HepG2 (cell line): ENCODE data around the gene PTGES. TPM values are rescaled to one million over a fixed set of nuclear protein-coding genes. Genes with fewer than 3 reads are reported as not detected.

ENCODE experiments used
- ATAC-seq: fragments of 200-7000 bp; cut with Tn5 transposase; 3 replicates; pipeline ENCODE4 v1.9.1; 2020; ENCODE audit warnings: mild to moderate bottlenecking, moderate library complexity
- BruUV-seq: library from RNA; stranded (reverse); fragments of 400-500 nt; replicated peaks from 2 replicates; lab custom pipeline; 2021; lab: Mats Ljungman, UMichigan
- CTCF ChIA-PET: fragments of 300-600 bp; formaldehyde crosslinking; extraction: SDS; loops from one replicate; lab custom pipeline; 2021; ENCODE audit warnings: low total read pairs, inconsistent platforms, low intra/inter-chr PET ratio; lab: Yijun Ruan, JAX
- POLR2A ChIA-PET: fragments of 350-600 bp; sonication (Branson Sonifier 250); formaldehyde crosslinking; loops from one replicate; lab custom pipeline; 2020; ENCODE audit warnings: antibody characterized with exemption, inconsistent platforms; lab: Yijun Ruan, JAX
- DNase-seq: peaks from one replicate; pipeline ENCODE4 v3.0.0-alpha.2; 2015; ENCODE audit warnings: low spot score
- FAIRE-seq: peaks from 3 replicates; lab custom pipeline; 2011; peaks lifted over from hg19 to GRCh38; lab: Jason Lieb, UNC
- H2AFZ ChIP-seq: one replicate; pipeline ENCODE4 v1.6.1; 2011; ENCODE audit warnings: low read length, inconsistent platforms
- H3K27ac ChIP-seq: fragments of 300-600 bp; 3 replicates; pipeline ENCODE4 v1.8.0; 2011; ENCODE audit warnings: mixed run types, mild to moderate bottlenecking, mixed read lengths, low read length, inconsistent platforms; ENCODE audit not compliant: insufficient read depth; ENCODE audit errors: extremely low read length
- H3K27me3 ChIP-seq, 2 experiments: fragments of 200-600 bp in 1 of 2; 2 replicates in 1 of 2; 3 replicates in 1 of 2; pipeline versions ENCODE4 v1.6.0 to v1.8.0; 2011; ENCODE audit warnings: low read length in 2 of 2, mild to moderate bottlenecking in 2 of 2, moderate library complexity in 2 of 2, inconsistent platforms in 1 of 2; ENCODE audit not compliant: insufficient read depth in 2 of 2, control insufficient read depth in 1 of 2
- H3K36me3 ChIP-seq, 2 experiments: fragments of 200-600 bp in 1 of 2; replicated peaks in 1 of 2; 2 replicates in 1 of 2; 3 replicates in 1 of 2; pipeline versions ENCODE4 v1.5.1 to v1.8.0; 2011; ENCODE audit warnings: low read length in 2 of 2, inconsistent platforms in 1 of 2; ENCODE audit not compliant: insufficient read depth in 2 of 2, control insufficient read depth in 1 of 2
- H3K4me1 ChIP-seq: 2 replicates; pipeline ENCODE4 v1.5.1; 2012; ENCODE audit warnings: low read length, inconsistent platforms; ENCODE audit not compliant: insufficient read depth
- H3K4me2 ChIP-seq: 2 replicates; pipeline ENCODE4 v1.6.0; 2011; ENCODE audit warnings: low read depth, low read length, inconsistent platforms
- H3K4me3 ChIP-seq, 3 experiments: fragments of 200-600 bp in 1 of 3; sonication (generic), shearing (Covaris generic) in 1 of 3; replicated peaks in 1 of 3; 2 replicates each; pipeline ENCODE4 v1.5.1; 2011 to 2016; ENCODE audit warnings: low read length in 3 of 3, inconsistent platforms in 2 of 3, low read depth in 2 of 3, mild to moderate bottlenecking in 2 of 3, control low read depth in 1 of 3, mixed read lengths in 1 of 3; ENCODE audit not compliant: insufficient read depth in 1 of 3
- H3K79me2 ChIP-seq: one replicate; pipeline ENCODE4 v1.6.1; 2011; ENCODE audit warnings: low read length, inconsistent platforms; ENCODE audit not compliant: insufficient read depth
- H3K9ac ChIP-seq: 2 replicates; pipeline ENCODE4 v1.6.0; 2011; ENCODE audit warnings: mild to moderate bottlenecking, low read depth, low read length, inconsistent platforms; ENCODE audit not compliant: insufficient read depth
- H3K9me3 ChIP-seq: 2 replicates; pipeline ENCODE4 v1.5.1; 2012; ENCODE audit warnings: mild to moderate bottlenecking, low read length
- H4K20me1 ChIP-seq: 2 replicates; pipeline ENCODE4 v1.6.0; 2011; ENCODE audit warnings: inconsistent platforms, mild to moderate bottlenecking, low read length, moderate library complexity; ENCODE audit not compliant: insufficient read depth
- IRX3 ChIP-seq: sonication (generic); formaldehyde crosslinking; IDR thresholded peaks from 2 replicates; pipeline ENCODE4 v1.8.1; 2023; ENCODE audit warnings: mild to moderate bottlenecking, low read depth, missing genetic modification reagents, borderline replicate concordance
- MAX ChIP-seq: IDR thresholded peaks from 2 replicates; pipeline ENCODE4 v1.6.1; 2012; ENCODE audit warnings: inconsistent platforms
- NBN ChIP-seq: fragments of 450-650 bp; conservative IDR thresholded peaks from 2 replicates; pipeline ENCODE4 v1.6.1; 2017
- NR2F6 ChIP-seq, 2 experiments: IDR thresholded peaks; 2 replicates each; pipeline ENCODE4 v1.6.1; 2016; ENCODE audit warnings: antibody characterized with exemption in 1 of 2, mild to moderate bottlenecking in 1 of 2
- PBX3 ChIP-seq: sonication (generic); formaldehyde crosslinking; IDR thresholded peaks from 2 replicates; pipeline ENCODE4 v1.8.1; 2023; ENCODE audit warnings: missing genetic modification reagents, inconsistent platforms, borderline replicate concordance
- PRMT3 ChIP-seq: sonication (generic); formaldehyde crosslinking; IDR thresholded peaks from 2 replicates; pipeline ENCODE4 v1.8.1; 2022; ENCODE audit warnings: low read depth, mild to moderate bottlenecking, moderate library complexity, missing genetic modification reagents, borderline replicate concordance
- SPEN ChIP-seq: sonication (generic); formaldehyde crosslinking; IDR thresholded peaks from 2 replicates; pipeline ENCODE4 v1.5.1; 2020; ENCODE audit warnings: low read depth, mild to moderate bottlenecking, missing genetic modification reagents
- ZNF121 ChIP-seq: sonication (generic); formaldehyde crosslinking; IDR thresholded peaks from 2 replicates; pipeline ENCODE4 v1.5.0; 2020; ENCODE audit warnings: mild to moderate bottlenecking, missing genetic modification reagents
- ZNF331 ChIP-seq: sonication (generic); formaldehyde crosslinking; IDR thresholded peaks from 2 replicates; pipeline ENCODE4 v1.4.0; 2020; ENCODE audit warnings: missing genetic modification reagents
- ZNF589 ChIP-seq: sonication (generic); formaldehyde crosslinking; conservative IDR thresholded peaks from 2 replicates; pipeline ENCODE4 v1.8.0; 2022; ENCODE audit warnings: mild to moderate bottlenecking, moderate library complexity, missing genetic modification reagents
- WGBS: methylation state at CpG from one replicate; pipeline ENCODE4 v1.1.6; 2017; ENCODE audit warnings: low lambda C conversion rate; 5-methylcytosine and 5-hydroxymethylcytosine counted together
- in situ Hi-C: cut with HindIII; loops from 2 replicates; pipeline ENCODE4 v1.10.0; 2017; ENCODE audit warnings: low pct_unique_long_range_greater_than_20kb; ENCODE audit not compliant: extremely low pct_ligation_motif_present
- intact Hi-C: fragments of 100-400 bp; cut with micrococcal nuclease; formaldehyde crosslinking; loops from one replicate; pipeline ENCODE4 v1.10.0; 2022; ENCODE audit not compliant: unreplicated experiment
- polyA plus RNA-seq, 8 experiments: library from polyadenylated mRNA; depleted of rRNA in 3 of 8; stranded (reverse) in 7 of 8; unstranded in 1 of 8; fragments of >200 nt; fragmentation: Illumina TruSeq in 4 of 8; extraction: Trizol in 4 of 8; gene quantifications; 2 replicates each; pipeline versions ENCODE4 v1.2.1 to v1.2.3, GENCODE V29; 2011 to 2016; ENCODE audit warnings: low read depth in 4 of 8, missing spikeins in 1 of 8, mixed read lengths in 1 of 8; ENCODE audit not compliant: insufficient read depth in 1 of 8
- total RNA-seq, 5 experiments: library from RNA; depleted of rRNA; stranded (reverse); fragments of >200 nt; fragmentation: Illumina TruSeq; extraction: Trizol; gene quantifications; 2 replicates each; pipeline ENCODE4 v1.2.3, GENCODE V29; 2016; ENCODE audit warnings: low read depth in 1 of 5
- TF ChIP-seq, protein P1 (sequence below): sonication (generic); formaldehyde crosslinking; IDR thresholded peaks from 2 replicates; pipeline ENCODE4 v1.4.0; 2020; ENCODE audit warnings: missing genetic modification reagents, borderline replicate concordance

The PTGES gene
- total and polyA plus RNA-seq, 2 of the 13 experiments (the other 11 are each of a cell fraction or from before 2014, with no cell fraction given) = 0.07 TPM; not detected in 1

GRCh38 chr9:129778469-129778868 is 25.6 kb upstream of the PTGES start:
- Histone ChIP-seq H3K9me3 (no peaks in the 10 kb centered on the region), H2AFZ (no peak overlapping the region), H3K4me3 (no peak overlapping the region), H3K27me3 (peaks cover 0 to 9% of the 10 kb centered on the region in 2 experiments; a peak in 4 of 5 replicates), H3K79me2 (no peaks in the 10 kb centered on the region), H3K4me1 (peaks cover 20% of the 10 kb centered on the region), H3K36me3 (no peaks in the 10 kb centered on the region), H4K20me1 (no peaks in the 10 kb centered on the region), H3K27ac (no peak overlapping the region), H3K4me2 (no peak overlapping the region), H3K9ac (no peak overlapping the region)
- FAIRE-seq = no peak
- 11% methylated on average over 3 of the region's 3 CpGs for WGBS
- in situ Hi-C loops (no loop called here), intact Hi-C loops (no loop called here)
- peak; percentile 30; the same call in 1 of the 2 replicates for TF ChIP-seq ZNF121
- TF ChIP-seq PBX3 (CRISPR knock-in tag) = no peak
- TF ChIP-seq MAX = no peak
- CTCF ChIA-PET = no interaction called here
- POLR2A ChIA-PET = no interaction called here
- BruUV-seq = no TSS peak
- no peak for DNase-seq
- no peak for ATAC-seq

GRCh38 chr9:129777769-129778130 is 24.9 kb upstream of the PTGES start:
- intact Hi-C loops = loop anchor here (1.0 kb wide), 1 partner anchor 16 kb away; no protein-coding TSS in a partner anchor
- ChIA-PET CTCF (no interaction called here), POLR2A (no interaction called here)
- ATAC-seq (no peak), DNase-seq (no peak)
- in situ Hi-C loops = no loop called here
- Histone ChIP-seq H3K9me3 (no peaks in the 10 kb centered on the region), H3K79me2 (no peaks in the 10 kb centered on the region), H2AFZ (no peak overlapping the region), H3K4me3 (no peak overlapping the region), H3K9ac (no peak overlapping the region), H3K27ac (no peak overlapping the region), H3K27me3 (peaks cover 0 to 9% of the 10 kb centered on the region in 2 experiments; a peak in 4 of 5 replicates)
- no TSS peak for BruUV-seq
- TF ChIP-seq SPEN (no peak), ZNF589 (CRISPR knock-in tag) (no peak), NR2F6 (IDR thresholded peaks at IDR 0.05) (no peak), NR2F6 (CRISPR knock-in tag; IDR thresholded peaks at IDR 0.05) (no peak), NBN (no peak), ZNF331 (CRISPR knock-in tag) (no peak), IRX3 (CRISPR knock-in tag) (no peak), PRMT3 (CRISPR knock-in tag) (no peak)
- TF ChIP-seq, protein P1, sequence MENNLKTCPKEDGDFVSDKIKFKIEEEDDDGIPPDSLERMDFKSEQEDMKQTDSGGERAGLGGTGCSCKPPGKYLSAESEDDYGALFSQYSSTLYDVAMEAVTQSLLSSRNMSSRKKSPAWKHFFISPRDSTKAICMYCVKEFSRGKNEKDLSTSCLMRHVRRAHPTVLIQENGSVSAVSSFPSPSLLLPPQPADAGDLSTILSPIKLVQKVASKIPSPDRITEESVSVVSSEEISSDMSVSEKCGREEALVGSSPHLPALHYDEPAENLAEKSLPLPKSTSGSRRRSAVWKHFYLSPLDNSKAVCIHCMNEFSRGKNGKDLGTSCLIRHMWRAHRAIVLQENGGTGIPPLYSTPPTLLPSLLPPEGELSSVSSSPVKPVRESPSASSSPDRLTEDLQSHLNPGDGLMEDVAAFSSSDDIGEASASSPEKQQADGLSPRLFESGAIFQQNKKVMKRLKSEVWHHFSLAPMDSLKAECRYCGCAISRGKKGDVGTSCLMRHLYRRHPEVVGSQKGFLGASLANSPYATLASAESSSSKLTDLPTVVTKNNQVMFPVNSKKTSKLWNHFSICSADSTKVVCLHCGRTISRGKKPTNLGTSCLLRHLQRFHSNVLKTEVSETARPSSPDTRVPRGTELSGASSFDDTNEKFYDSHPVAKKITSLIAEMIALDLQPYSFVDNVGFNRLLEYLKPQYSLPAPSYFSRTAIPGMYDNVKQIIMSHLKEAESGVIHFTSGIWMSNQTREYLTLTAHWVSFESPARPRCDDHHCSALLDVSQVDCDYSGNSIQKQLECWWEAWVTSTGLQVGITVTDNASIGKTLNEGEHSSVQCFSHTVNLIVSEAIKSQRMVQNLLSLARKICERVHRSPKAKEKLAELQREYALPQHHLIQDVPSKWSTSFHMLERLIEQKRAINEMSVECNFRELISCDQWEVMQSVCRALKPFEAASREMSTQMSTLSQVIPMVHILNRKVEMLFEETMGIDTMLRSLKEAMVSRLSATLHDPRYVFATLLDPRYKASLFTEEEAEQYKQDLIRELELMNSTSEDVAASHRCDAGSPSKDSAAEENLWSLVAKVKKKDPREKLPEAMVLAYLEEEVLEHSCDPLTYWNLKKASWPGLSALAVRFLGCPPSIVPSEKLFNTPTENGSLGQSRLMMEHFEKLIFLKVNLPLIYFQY (CRISPR knock-in tag) = no peak
- TF ChIP-seq, all 625 proteins: peak for 0
- no peaks in the 10 kb centered on the region for H4K20me1 ChIP-seq
- H3K4me1 ChIP-seq = peaks cover 25% of the 10 kb centered on the region
- H3K4me2 ChIP-seq = peak overlapping the region; percentile 50; the same call in 1 of the 2 replicates
- no peaks in the 10 kb centered on the region for H3K36me3 ChIP-seq
- FAIRE-seq = no peak
- WGBS = 38% methylated on average over 11 of the region's 11 CpGs
